ENCODE results near the gene CETN1. TPM values are rescaled to one million over a fixed set of nuclear protein-coding genes. Genes with fewer than 3 reads are reported as not detected.

The CETN1 gene
- total RNA-seq, 2 donors from 2014 or later, result not detected

GRCh38 chr18:567122-567521 lies 13.1 kb upstream of the CETN1 start:
- Histone ChIP-seq H3K9ac (ENCODE audit: low read depth in 2 of 2, low read length in 2 of 2) (no peak overlapping the region), H3K4me3 (no peak overlapping the region), H3K4me1 (no peaks in the 10 kb centered on the region), H3K9me3 (no peaks in the 10 kb centered on the region), H3K27me3 (no peaks in the 10 kb centered on the region), H3K27ac (no peak overlapping the region), H3K36me3 (no peaks in the 10 kb centered on the region)
- DNase-seq, result no peak
- no peak for TF ChIP-seq CTCF (IDR thresholded peaks at IDR 0.05)
- intact Hi-C loops (cut with DNase I), result no loop called here

- Histone ChIP-seq H3K4me3 (no peak overlapping the region), H3K9ac (ENCODE audit: low read depth in 2 of 2, low read length in 2 of 2) (no peak overlapping the region), H3K9me3 (no peaks in the 10 kb centered on the region), H3K27ac (no peak overlapping the region), H3K36me3 (no peaks in the 10 kb centered on the region), H3K27me3 (no peaks in the 10 kb centered on the region), H3K4me1 (no peaks in the 10 kb centered on the region)
- intact Hi-C loops (cut with DNase I), result no loop called here
- TF ChIP-seq CTCF (IDR thresholded peaks at IDR 0.05), result no peak
- DNase-seq, result no peak
Observed at GRCh38 chr18:568731-569130, 11.4 kb upstream of the CETN1 start.

- H3K36me3 ChIP-seq, result no peaks in the 10 kb centered on the region
- H3K27me3 ChIP-seq, result no peaks in the 10 kb centered on the region
- intact Hi-C loops (cut with DNase I), result no loop called here
- no peak for DNase-seq
- no peak for TF ChIP-seq CTCF (IDR thresholded peaks at IDR 0.05)
- no peak overlapping the region for H3K4me3 ChIP-seq
- H3K4me1 ChIP-seq, result no peaks in the 10 kb centered on the region
- no peak overlapping the region for H3K9ac ChIP-seq (ENCODE audit: low read depth in 2 of 2, low read length in 2 of 2)
- no peaks in the 10 kb centered on the region for H3K9me3 ChIP-seq
- no peak overlapping the region for H3K27ac ChIP-seq
Observed at GRCh38 chr18:570256-570655, 9.9 kb upstream of the CETN1 start.

DNA sequence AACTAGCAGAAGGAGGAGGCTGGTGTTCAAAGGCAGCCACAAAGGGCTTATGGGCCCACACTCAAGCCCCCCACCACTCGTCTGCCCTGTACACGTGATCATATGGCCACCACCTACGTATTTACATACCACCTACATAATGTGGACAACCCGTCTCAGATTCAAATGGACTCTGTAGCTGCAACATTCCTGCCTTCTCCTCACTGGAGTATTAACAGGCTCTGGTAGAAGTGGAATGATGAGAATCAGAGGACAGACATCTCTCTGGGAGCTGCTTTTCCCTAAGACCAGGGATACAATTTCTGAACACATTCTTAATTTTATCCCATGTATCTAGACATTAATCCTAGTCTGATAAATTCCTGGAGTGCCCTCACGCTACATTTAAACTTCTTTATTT lies 9.5 kb upstream of the CETN1 start:
- no peak for DNase-seq
- Histone ChIP-seq H3K4me3 (no peak overlapping the region), H3K36me3 (no peaks in the 10 kb centered on the region), H3K4me1 (no peaks in the 10 kb centered on the region), H3K9me3 (no peaks in the 10 kb centered on the region), H3K27me3 (no peaks in the 10 kb centered on the region), H3K9ac (ENCODE audit: low read depth in 2 of 2, low read length in 2 of 2) (no peak overlapping the region), H3K27ac (no peak overlapping the region)
- intact Hi-C loops (cut with DNase I), result no loop called here
- TF ChIP-seq CTCF (IDR thresholded peaks at IDR 0.05), result no peak

DNA sequence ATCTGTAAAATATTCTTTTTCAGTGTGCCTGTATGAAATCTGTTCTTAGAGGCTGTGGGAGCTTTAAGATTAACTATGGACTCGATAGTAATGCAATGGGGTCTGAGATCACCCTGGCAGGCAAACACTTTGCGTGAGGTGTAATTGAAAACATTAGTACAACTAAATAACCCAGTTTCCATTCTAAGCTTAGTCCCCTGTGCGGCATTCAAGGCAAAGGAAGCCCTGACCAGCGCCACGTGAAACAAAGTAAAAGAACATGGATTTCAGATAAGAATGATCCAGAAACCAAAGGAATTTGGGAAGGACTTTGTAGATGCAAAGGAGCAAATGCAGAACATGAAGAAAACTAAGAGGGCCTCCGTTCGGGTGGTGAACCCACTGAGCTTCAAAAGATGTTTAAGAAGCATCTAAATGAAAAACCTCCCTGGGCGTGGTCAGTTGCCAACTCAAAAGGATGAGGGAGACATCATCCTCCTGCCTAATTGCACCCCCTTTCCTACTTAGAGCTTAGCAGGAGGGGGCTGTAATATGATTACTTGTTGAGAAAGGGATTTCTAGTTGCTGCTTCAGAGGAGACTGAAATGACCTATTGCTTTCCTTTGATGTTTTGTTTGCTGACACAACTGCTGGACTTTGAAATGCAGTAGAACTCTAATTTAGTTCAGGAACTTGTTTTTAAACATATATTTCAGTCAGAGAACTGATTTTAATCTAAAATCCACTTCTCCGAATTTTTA lies 7.9 kb upstream of the CETN1 start:
- Histone ChIP-seq H3K27me3 (no peaks in the 10 kb centered on the region), H3K9ac (ENCODE audit: low read depth in 2 of 2, low read length in 2 of 2) (no peak overlapping the region), H3K9me3 (no peaks in the 10 kb centered on the region), H3K27ac (no peak overlapping the region), H3K36me3 (no peaks in the 10 kb centered on the region), H3K4me3 (no peak overlapping the region), H3K4me1 (no peaks in the 10 kb centered on the region)
- no peak for TF ChIP-seq CTCF (IDR thresholded peaks at IDR 0.05)
- no peak for DNase-seq
- intact Hi-C loops (cut with DNase I), result no loop called here
